Heart left ventricle (tissue), 13 donors: ENCODE results near the gene MRPL37.

Source experiments
- POLR2A ChIP-seq, 2 donors: fragments of 450-650 bp; IDR thresholded peaks; one replicate each; pipeline ENCODE4 v1.6.1; 2017; ENCODE audit warnings: antibody characterized with exemption in 2 of 2, mild to moderate bottlenecking in 2 of 2, moderate library complexity in 2 of 2
- TF ChIP-seq, protein P1 (sequence below), 12 donors: fragments of 200-600 bp; sonication (generic) in 4 of 12; IDR thresholded peaks; one replicate each; pipeline versions ENCODE4 v1.5.0 to v1.8.0; 2018 to 2022; ENCODE audit warnings: antibody characterized with exemption in 12 of 12, mild to moderate bottlenecking in 5 of 12
- donor health status: ischemic (EF 13 %, LVEDD 7.1; RV severe dilation, severe dysfunction).
- donor health status: DM: no; HTN: yes; CAD: no.
- donor health status: DM: no; HTN: no; CAD: no.
- donor health status: ischemic (EF 25% LVEDD 6.9; RV normal size, moderate dysfunction).
- donor health status: ischemic (EF 25% LVEDD 5.7; RV mildly dilated, moderate dysfunction).
- donor health status: ischemic (EF 35%, LVEDD 5.7; RV mildly dilated, moderate dysfunction).
- donor health status: nonischemic (EF 11% LVEDD 7.7; RV severe dilation, severe dysfunction).
- donor health status: DM: yes; HTN: yes; CAD: no.
- donor health status: PGD.
- donor health status: ischemic (EF 29% LVEDD 5.4; RV normal size, mild dysfunction).
- donor health status: nonischemic (EF 23%, LVEDD 6.1; RV moderate dilation, normal function).

DNA sequence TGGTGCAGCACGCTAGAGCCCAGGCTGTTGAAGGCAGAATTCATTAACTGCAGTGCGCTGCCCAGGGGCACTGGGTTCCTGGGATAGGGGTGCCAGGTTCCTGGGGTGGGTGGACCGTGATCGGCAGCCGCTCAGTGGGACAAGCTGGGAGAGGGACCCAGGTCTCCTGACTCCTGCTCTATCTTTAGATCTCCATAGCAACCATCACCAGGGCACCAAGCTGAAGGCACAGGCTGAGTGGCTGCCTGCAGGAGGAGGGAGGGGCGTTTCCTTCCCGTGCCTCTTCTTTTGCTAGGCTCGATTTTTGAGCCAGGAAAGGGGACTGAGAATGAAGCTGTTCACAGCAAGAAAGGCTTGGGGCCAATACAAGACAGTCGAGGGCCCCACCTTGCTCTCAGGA lies 26.3 kb upstream of the MRPL37 start:
- no peak for TF ChIP-seq POLR2A (IDR thresholded peaks at IDR 0.05)
- TF ChIP-seq, protein P1, sequence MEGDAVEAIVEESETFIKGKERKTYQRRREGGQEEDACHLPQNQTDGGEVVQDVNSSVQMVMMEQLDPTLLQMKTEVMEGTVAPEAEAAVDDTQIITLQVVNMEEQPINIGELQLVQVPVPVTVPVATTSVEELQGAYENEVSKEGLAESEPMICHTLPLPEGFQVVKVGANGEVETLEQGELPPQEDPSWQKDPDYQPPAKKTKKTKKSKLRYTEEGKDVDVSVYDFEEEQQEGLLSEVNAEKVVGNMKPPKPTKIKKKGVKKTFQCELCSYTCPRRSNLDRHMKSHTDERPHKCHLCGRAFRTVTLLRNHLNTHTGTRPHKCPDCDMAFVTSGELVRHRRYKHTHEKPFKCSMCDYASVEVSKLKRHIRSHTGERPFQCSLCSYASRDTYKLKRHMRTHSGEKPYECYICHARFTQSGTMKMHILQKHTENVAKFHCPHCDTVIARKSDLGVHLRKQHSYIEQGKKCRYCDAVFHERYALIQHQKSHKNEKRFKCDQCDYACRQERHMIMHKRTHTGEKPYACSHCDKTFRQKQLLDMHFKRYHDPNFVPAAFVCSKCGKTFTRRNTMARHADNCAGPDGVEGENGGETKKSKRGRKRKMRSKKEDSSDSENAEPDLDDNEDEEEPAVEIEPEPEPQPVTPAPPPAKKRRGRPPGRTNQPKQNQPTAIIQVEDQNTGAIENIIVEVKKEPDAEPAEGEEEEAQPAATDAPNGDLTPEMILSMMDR (IDR thresholded peaks at IDR 0.05): no peak
